Prostate gland (tissue), 2 donors: ENCODE results near the gene NBEA. TPM values are rescaled to one million over a fixed set of nuclear protein-coding genes. Genes with fewer than 3 reads are reported as not detected.

Experiments
- DNase-seq: peaks from one replicate; pipeline ENCODE4 v3.0.0-alpha.2; 2019; ENCODE audit warnings: low spot score
- H3K27ac ChIP-seq, 2 donors: fragments of 200-600 bp; sonication (generic); 2 replicates each; pipeline ENCODE4 v1.5.1; 2017 to 2019
- H3K27me3 ChIP-seq: fragments of 200-600 bp; sonication (generic); replicated peaks from 2 replicates; pipeline ENCODE4 v1.5.1; 2019; ENCODE audit not compliant: insufficient read depth
- H3K36me3 ChIP-seq, 2 donors: fragments of 200-600 bp; sonication (generic); 1 replicate in 1 of 2; 2 replicates in 1 of 2; pipeline versions ENCODE4 v1.5.1 to v1.8.1; 2017 to 2019
- H3K4me1 ChIP-seq: fragments of 200-600 bp; sonication (generic); replicated peaks from 2 replicates; pipeline ENCODE4 v1.5.1; 2019
- H3K4me3 ChIP-seq, 2 donors: fragments of 200-600 bp; sonication (generic); 2 replicates each; pipeline ENCODE4 v1.5.1; 2017 to 2019
- H3K9me3 ChIP-seq: fragments of 200-600 bp; sonication (generic); 2 replicates; pipeline ENCODE4 v1.5.1; 2017
- CTCF ChIP-seq, 4 experiments: fragments of 200-600 bp in 2 of 4; fragments of 450-650 bp in 2 of 4; sonication (generic) in 2 of 4; IDR thresholded peaks; 1 replicate in 3 of 4; 2 replicates in 1 of 4; pipeline ENCODE4 v1.5.1; 2016 to 2019; ENCODE audit warnings: antibody characterized with exemption in 4 of 4, mild to moderate bottlenecking in 2 of 4, moderate library complexity in 2 of 4
- POLR2A ChIP-seq: fragments of 450-650 bp; IDR thresholded peaks from one replicate; pipeline ENCODE4 v1.6.1; 2016; ENCODE audit warnings: antibody characterized with exemption, mild to moderate bottlenecking
- POLR2AphosphoS5 ChIP-seq: sonication (generic); formaldehyde crosslinking; IDR thresholded peaks from one replicate; pipeline ENCODE4 v1.6.1; 2017; ENCODE audit warnings: antibody characterized with exemption
- WGBS: methylation state at CpG from one replicate; pipeline ENCODE4 v1.1.5; 2018; 5-methylcytosine and 5-hydroxymethylcytosine counted together
- intact Hi-C: fragments of 100-400 bp; cut with DNase I; formaldehyde crosslinking; loops from one replicate; pipeline ENCODE4 v1.14.2; 2022
- total RNA-seq, 2 donors: library from RNA; depleted of rRNA; stranded (reverse); fragments of >200 nt; gene quantifications; one replicate each; pipeline ENCODE4 v1.1.0, GENCODE V29; 2016

Gene NBEA
- total RNA-seq, 2 donors from 2014 or later: 13.6 to 16.9 TPM

- DNase-seq: no peak
- Histone ChIP-seq H3K4me3 (no peak overlapping the region), H3K9me3 (no peaks in the 10 kb centered on the region), H3K4me1 (no peaks in the 10 kb centered on the region), H3K27ac (no peak overlapping the region), H3K27me3 (no peaks in the 10 kb centered on the region), H3K36me3 (no peaks in the 10 kb centered on the region)
- intact Hi-C loops: no loop called here
- WGBS: 85% methylated on average over 6 of the region's 6 CpGs
- TF ChIP-seq POLR2AphosphoS5: no peak
- no peak for TF ChIP-seq POLR2A
Observed at GRCh38 chr13:34931572-34931971, 10.5 kb upstream of the NBEA start.

DNA sequence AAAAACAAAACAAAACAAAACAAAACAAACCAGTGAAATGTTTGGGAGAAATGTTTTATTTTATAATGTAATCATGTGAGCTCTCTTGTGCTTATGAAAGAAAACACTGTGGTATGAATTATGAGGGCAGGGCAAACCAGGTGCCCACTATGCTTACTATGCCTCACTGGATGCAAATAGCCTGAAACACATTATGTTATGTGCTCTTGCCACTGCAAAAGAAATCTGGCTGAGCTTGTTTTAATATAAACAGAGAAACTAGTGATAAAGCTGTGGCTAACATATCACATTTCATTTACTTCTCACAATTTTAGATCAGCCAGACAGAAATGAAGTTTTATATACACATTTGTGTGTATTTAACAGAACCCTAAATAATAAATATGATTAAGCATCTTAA is 8.7 kb upstream of the NBEA start:
- H3K27me3 ChIP-seq: no peaks in the 10 kb centered on the region
- H3K36me3 ChIP-seq: no peaks in the 10 kb centered on the region
- H3K4me1 ChIP-seq: no peaks in the 10 kb centered on the region
- H3K27ac ChIP-seq: peak overlapping the region in 1 of 2 donors; percentile 25
- DNase-seq: peak; percentile 17
- no peak overlapping the region for H3K4me3 ChIP-seq
- no peaks in the 10 kb centered on the region for H3K9me3 ChIP-seq
- TF ChIP-seq CTCF (IDR thresholded peaks at IDR 0.05): no peak
- TF ChIP-seq POLR2A: no peak
- peak; percentile 69 for TF ChIP-seq POLR2AphosphoS5
- intact Hi-C loops: no loop called here

DNA sequence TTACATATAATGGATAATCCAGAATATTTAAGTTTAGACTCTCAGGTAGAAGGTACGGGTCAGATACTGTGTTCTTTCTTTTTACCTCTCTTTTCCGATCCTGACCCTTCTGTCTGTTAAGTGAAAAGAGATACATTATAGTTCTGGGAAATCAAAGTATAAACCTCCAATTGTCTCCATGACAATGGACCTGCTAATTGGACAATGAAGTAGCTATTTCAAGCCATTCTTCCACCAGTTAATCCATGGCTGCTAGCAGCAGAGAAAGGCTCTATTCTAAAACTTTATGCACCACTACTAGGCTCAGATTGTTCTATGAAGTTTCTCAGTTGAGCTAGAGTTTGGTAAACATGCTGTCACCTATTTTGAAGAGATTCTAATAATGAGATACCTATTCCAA is 8.3 kb upstream of the NBEA start:
- no peaks in the 10 kb centered on the region for H3K27me3 ChIP-seq
- no peaks in the 10 kb centered on the region for H3K36me3 ChIP-seq
- no peaks in the 10 kb centered on the region for H3K4me1 ChIP-seq
- intact Hi-C loops: no loop called here
- TF ChIP-seq POLR2A (no peak), CTCF (IDR thresholded peaks at IDR 0.05) (no peak), POLR2AphosphoS5 (no peak)
- 52% methylated on average over 2 of the region's 2 CpGs for WGBS
- peak overlapping the region in 1 of 2 donors; percentile 25 for H3K27ac ChIP-seq
- no peaks in the 10 kb centered on the region for H3K9me3 ChIP-seq
- H3K4me3 ChIP-seq: no peak overlapping the region
- DNase-seq: no peak

DNA sequence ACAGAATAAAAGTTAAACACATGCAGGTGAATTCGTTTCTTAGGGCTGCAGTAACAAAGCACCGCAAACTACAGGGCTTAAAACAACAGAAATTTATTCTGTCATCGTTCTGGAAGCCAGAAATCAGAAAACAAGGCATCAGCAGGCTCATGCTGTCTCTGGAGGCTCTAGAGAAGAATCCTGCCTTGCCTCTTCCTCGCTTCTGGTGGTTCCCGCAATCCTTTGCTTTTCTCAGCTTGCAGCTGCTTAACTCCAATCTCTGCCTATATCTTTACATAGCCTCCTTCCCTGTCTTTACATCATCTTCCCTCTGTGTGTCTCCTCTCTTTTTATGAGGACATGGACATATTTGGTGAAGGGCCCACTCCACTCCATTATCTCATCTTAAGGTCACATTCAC is 6.2 kb upstream of the NBEA start:
- TF ChIP-seq POLR2A (no peak), POLR2AphosphoS5 (no peak), CTCF (IDR thresholded peaks at IDR 0.05) (no peak)
- DNase-seq: no peak
- H3K27ac ChIP-seq: no peak overlapping the region
- H3K4me1 ChIP-seq: no peaks in the 10 kb centered on the region
- intact Hi-C loops: no loop called here
- no peaks in the 10 kb centered on the region for H3K27me3 ChIP-seq
- no peak overlapping the region for H3K4me3 ChIP-seq
- H3K9me3 ChIP-seq: no peaks in the 10 kb centered on the region
- H3K36me3 ChIP-seq: no peaks in the 10 kb centered on the region
- 68% methylated on average over 5 of the region's 5 CpGs for WGBS

DNA sequence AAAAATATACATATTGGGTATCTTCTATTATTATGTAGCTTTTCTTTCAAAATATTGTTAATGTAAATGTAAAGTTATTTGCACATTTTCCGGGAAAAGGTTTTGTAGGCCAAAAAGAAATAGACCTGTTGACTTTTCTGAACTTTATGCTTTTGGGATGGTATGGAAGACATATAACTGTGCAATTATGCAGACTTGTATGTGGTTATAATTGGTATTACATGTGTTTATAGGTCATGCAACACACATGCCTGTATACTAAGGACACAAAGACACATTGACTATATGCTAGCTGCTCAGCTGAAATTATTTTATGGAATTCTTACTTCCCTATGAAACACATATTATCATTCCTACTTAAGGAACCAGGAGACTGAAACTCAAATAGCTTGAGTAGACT is 2.3 kb upstream of the NBEA start:
- Histone ChIP-seq H3K36me3 (no peaks in the 10 kb centered on the region), H3K27ac (no peak overlapping the region), H3K9me3 (no peaks in the 10 kb centered on the region), H3K27me3 (no peaks in the 10 kb centered on the region), H3K4me1 (peaks cover 6% of the 10 kb centered on the region), H3K4me3 (no peak overlapping the region)
- 96% methylated on average over 1 of the region's 1 CpG for WGBS
- intact Hi-C loops: no loop called here
- no peak for DNase-seq
- TF ChIP-seq CTCF (IDR thresholded peaks at IDR 0.05) (peak in 1 of 4 experiments; percentile 39), POLR2A (no peak), POLR2AphosphoS5 (no peak)
